Stromal cell of bone marrow (primary cell): ENCODE measurements around the gene CNTRL.
A peak's percentile ranks its signal among the peaks of the same experiment; 100 is the strongest.
"Not testable (repeated sequence)": the region's sequence is repeated elsewhere in the genome, so short reads cannot be mapped to it uniquely, and the experiment has no call there.

Source experiments
- DNase-seq: peaks from one replicate; pipeline ENCODE4 v3.0.0-alpha.2; 2012; ENCODE audit warnings: low read depth

Gene CNTRL

GRCh38 chr9:121138561-121138960 lies 63.8 kb downstream of the CNTRL start:
- no peak for DNase-seq

DNA sequence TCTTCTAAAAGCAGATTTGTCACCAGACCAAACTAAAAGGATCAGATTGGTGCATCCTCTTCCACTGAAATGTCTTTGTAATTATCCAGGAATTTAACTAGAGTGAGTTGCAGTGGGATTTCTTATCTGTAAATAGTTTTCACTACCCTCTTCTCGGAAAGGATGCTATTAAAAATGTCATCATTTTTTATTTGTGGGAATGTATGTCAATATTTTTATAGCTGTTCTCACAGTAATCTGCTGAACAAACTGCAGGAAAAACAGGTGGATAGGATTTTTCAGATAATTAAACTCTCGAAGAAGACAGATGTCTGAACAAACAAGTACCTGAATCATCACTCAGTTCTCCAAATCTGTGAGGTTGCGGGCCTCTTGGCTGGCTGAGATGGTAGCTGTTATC lies 64.2 kb downstream of the CNTRL start:
- DNase-seq: no peak

- no peak for DNase-seq
Measured at GRCh38 chr9:121140162-121140561, 65.4 kb downstream of the CNTRL start.

GRCh38 chr9:121141306-121141705 lies 66.6 kb downstream of the CNTRL start:
- DNase-seq: no peak

DNA sequence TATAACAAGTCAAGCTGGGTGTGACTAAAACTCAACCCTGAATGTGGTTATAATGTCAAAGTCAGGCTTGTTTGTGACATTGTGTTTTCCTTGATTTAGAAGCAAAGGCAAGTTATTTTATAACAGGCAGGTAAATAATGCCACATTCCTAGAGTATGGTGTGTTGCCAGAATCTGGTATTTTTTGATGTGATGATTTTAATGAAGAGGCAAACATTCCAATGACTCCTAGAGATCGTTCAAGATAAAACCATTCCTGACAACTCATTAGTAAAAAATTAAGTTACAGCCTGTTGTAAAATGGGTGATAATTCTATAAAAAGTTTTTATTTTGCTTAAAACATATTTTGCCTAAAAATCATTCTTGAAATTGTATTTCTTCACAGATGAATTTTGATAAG lies 67.0 kb downstream of the CNTRL start:
- DNase-seq: no peak

DNA sequence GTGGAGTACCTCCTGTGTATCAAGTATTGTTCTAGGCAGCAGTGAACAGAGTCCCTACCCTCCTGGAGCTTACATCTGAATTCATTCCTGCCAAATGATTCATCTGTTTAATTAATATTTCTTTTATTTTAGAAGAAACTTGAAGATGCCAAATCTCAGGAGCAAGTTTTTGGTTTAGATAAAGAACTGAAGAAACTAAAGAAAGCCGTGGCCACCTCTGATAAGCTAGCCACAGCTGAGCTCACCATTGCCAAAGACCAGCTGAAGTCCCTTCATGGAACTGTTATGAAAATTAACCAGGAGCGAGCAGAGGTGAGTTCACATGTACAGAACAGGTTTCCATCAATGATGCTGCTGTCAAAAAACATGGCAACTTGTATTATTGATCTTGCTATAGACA lies 69.0 kb downstream of the CNTRL start:
- no peak for DNase-seq

DNA sequence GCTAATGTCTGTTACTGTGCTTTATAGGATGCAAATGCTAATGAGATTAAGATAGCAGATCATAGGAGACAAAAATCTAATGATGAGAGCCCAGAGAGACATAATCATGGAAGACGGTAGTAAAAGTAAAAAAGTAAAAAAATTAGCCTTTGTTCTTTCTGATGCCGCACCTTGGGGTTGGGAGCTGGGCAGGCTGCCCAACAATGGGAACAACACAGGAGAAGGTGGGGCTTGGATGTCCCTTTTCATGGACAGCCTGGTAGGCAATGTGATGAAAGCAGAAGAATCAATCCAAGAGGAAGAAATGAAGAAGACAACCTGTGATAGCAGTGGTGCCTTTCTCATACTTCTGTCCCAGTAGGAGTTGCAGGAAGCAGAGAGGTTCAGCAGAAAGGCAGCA lies 69.7 kb downstream of the CNTRL start:
- no peak for DNase-seq

GRCh38 chr9:121150188-121150587 lies 75.4 kb downstream of the CNTRL start:
- no peak for DNase-seq

- DNase-seq: no peak
Measured at GRCh38 chr9:121153642-121154041, 78.9 kb downstream of the CNTRL start.

DNA sequence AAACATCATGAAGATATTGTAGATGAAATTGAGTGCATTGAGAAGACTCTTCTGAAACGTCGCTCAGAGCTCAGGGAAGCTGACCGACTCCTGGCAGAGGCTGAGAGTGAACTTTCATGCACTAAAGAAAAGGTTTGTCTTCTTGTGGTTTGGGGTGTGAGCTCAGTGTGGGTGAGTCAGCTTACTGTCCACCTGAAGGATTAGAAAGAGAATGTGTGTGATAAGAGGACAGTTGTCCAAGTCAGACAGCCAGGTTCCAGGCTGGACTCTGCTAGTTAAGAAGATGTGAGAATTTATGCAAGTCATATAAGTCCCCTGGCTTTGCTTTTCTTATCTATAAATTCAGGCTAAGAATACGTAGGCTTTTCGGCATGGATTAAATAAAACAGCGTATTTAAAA lies 80.0 kb downstream of the CNTRL start:
- no peak for DNase-seq

DNA sequence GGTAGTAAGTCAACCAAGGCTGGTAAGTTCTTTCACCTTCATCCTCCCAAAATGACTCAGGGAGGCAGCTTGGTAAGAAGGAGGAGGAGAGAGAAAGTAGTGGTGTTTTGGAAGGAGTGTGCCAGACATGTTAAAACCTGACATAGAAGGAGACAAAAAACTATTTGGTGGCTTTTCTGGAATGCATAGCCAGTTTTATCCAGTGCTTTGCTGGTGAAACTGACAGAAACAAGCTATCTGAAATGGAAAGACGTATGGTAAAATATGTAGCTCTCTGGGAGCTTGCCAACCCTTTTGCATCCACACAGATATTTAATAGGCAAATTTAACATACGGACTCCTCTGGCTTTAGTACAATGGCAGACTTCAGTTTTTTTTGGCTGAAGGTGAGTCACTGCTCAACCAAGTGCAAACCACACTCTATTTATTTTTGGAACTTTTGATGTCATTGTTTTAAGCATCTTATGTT lies 81.5 kb downstream of the CNTRL start:
- DNase-seq: peak; percentile 52

GRCh38 chr9:121157939-121158338 lies 83.2 kb downstream of the CNTRL start:
- DNase-seq: no peak

DNA sequence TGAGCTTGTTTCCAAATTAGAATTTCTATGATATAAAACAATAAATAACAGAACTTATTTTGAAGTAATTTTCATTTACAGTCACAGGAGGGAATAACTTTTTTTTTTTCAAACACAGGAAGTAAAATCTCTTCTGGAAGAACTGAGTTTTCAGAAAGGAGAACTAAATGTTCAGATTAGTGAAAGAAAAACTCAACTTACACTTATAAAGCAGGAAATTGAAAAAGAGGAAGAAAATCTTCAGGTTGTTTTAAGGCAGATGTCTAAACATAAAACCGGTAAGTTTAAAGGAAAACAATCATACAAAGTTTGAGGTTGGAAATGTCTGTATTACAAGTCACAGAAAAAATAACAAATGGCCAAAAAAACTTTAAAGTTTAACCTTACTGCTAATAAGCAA lies 85.3 kb downstream of the CNTRL start:
- no peak for DNase-seq

DNA sequence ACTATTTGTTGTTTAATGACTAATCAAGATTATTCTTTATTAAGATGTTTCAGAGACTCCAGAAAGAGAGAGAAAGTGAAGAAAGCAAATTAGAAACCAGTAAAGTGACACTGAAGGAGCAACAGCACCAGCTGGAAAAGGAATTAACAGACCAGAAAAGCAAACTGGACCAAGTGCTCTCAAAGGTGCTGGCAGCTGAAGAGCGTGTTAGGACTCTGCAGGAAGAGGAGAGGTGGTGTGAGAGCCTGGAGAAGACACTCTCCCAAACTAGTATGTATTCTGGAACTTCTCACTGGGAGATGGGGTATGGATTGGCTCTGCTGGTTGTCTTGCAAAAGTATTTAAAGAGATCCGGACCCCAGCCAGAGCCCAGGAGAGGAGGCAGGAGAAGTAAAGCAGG lies 93.3 kb downstream of the CNTRL start:
- no peak for DNase-seq

DNA sequence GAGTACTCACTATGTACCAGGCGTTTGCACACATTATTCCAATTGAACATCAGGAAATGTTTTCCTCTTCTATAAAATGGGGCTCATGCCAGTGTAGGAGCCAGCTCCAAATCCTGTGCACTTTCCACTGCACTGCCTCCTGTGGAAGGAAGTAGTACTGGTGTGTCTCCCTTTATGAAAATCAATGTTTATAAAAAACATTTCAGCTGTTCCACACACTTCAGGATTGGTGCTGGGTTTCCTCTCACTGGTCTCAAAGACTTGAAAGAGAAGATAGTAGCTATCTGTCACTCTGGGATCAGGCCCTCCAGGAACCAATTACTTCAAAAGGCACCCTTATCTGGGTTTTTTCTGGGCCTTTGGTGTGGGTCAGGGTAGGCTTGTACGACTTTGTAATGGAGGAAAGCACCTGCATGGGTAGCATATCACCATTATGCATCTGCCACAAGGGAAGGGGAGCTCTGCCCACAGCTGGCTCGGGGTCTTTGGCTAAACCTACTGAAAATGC lies 94.4 kb downstream of the CNTRL start:
- no peak for DNase-seq

DNA sequence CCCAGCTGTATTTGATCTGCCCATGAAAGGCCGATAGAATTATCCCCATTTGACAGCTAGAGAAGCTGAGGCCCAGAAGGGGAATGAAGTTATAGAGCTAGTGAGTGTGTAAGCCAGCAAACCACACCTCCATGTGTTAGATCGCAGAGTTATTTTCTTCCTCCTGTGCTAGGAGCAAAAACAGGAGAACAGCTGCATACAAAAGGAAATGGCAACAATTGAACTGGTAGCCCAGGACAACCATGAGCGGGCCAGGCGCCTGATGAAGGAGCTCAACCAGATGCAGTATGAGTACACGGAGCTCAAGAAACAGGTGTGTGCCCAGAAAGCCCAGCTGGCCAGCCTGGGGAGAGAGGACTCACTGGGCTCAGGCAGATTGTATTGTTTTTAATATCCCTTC lies 96.5 kb downstream of the CNTRL start:
- no peak for DNase-seq

GRCh38 chr9:121172726-121173487 lies 98.2 kb downstream of the CNTRL start:
- no peak for DNase-seq

GRCh38 chr9:121173501-121173900 lies 98.7 kb downstream of the CNTRL start:
- no peak for DNase-seq

- no peak for DNase-seq
Measured at GRCh38 chr9:121178676-121179372, 104.1 kb downstream of the CNTRL start.

- DNase-seq: not testable (repeated sequence)
Measured at GRCh38 chr9:121179373-121179721, 104.6 kb downstream of the CNTRL start.

GRCh38 chr9:121179930-121180681 lies 105.4 kb downstream of the CNTRL start:
- DNase-seq: no peak

DNA sequence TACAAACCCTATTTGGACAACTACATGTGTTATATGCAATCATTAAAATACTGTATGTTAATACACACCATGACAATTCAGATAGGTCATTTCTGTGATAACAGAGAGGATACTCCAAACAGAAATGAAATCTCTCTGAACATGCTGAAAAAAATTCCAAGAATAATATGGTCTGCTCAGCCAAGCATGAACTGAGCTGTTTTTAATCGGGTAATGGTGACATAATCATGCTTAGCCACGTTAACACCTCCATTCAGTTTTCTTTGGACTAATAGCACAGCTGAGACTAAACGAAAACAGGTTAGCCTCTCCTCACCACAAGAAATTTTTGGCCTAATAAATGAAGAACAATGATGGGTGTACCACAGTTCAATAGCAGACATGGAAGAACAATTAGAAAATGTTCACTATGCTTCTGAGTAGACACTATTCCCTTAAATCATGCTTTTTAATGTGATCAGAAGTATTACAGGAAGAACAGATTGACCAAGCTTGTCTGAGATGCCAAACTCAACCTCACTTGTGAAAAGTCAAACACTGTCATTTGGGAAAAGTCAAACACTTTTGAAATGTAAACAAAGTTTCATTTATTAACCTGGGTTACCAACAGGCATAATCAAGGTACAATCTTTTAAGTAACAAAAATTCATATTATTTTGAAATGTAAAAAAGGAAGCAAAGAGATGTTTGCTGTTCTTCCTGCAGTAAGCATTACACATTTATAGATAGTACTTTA lies 107.5 kb downstream of the CNTRL start:
- no peak for DNase-seq
